HL-60 (cell line): Measurements from ENCODE around the gene HPSE.

Experiments used
- DNase-seq, 2 experiments: peaks; one replicate each; pipeline ENCODE4 v3.0.0-alpha.2; 2010 to 2020; ENCODE audit warnings: low read depth in 1 of 2, low spot score in 1 of 2
- H3K27ac ChIP-seq: fragments of 250-450 bp; sonication (Bioruptor Pico); replicated peaks from 2 replicates; pipeline ENCODE4 v1.5.1; 2020; ENCODE audit warnings: mild to moderate bottlenecking, moderate library complexity
- H3K27me3 ChIP-seq: fragments of 250-450 bp; sonication (Bioruptor Pico); 2 replicates; pipeline ENCODE4 v1.5.1; 2021; ENCODE audit warnings: mild to moderate bottlenecking, moderate library complexity; ENCODE audit not compliant: insufficient read depth, poor library complexity, severe bottlenecking
- H3K4me3 ChIP-seq: replicated peaks from 2 replicates; pipeline ENCODE4 v1.5.1; 2011; ENCODE audit warnings: mild to moderate bottlenecking, control low read depth, low read length; ENCODE audit not compliant: insufficient read depth
- CTCF ChIP-seq: IDR thresholded peaks from one replicate; pipeline ENCODE4 v1.5.1; 2011; ENCODE audit warnings: low read length, control low read depth, inconsistent platforms; ENCODE audit not compliant: insufficient read depth
- GABPA ChIP-seq: IDR thresholded peaks from 2 replicates; pipeline ENCODE4 v1.6.1; 2012; ENCODE audit warnings: low read depth
- POLR2AphosphoS5 ChIP-seq: IDR thresholded peaks from 2 replicates; pipeline ENCODE4 v1.6.1; 2012; ENCODE audit warnings: low read depth
- REST ChIP-seq: IDR thresholded peaks from 2 replicates; pipeline ENCODE4 v1.6.1; 2012; ENCODE audit warnings: low read depth; ENCODE audit not compliant: insufficient replicate concordance
- SPI1 ChIP-seq: IDR thresholded peaks from 2 replicates; pipeline ENCODE4 v1.6.1; 2012; ENCODE audit warnings: low read depth, mild to moderate bottlenecking, borderline replicate concordance
- long read RNA-seq: library from polyadenylated mRNA; unstranded; transcript quantifications from one replicate; pipeline ENCODE4 v2.0.0, GENCODE V29; 2020

HPSE gene
- long read RNA-seq = 0 reads

- TF ChIP-seq REST (no peak), POLR2AphosphoS5 (no peak), GABPA (no peak), SPI1 (peak; percentile 77), CTCF (no peak)
- H3K27ac ChIP-seq = no peak within 1 kb of the TSS
- H3K27me3 ChIP-seq = peaks cover 8% of the 10 kb centered on the region
- DNase-seq = peak; percentile 61 to 78
- peak within 1 kb of the TSS; percentile 58 for H3K4me3 ChIP-seq
Measured at GRCh38 chr4:83334425-83335241, at the start of gene HPSE. HPSE (minus strand) TSS chr4:83334848; CDS start chr4:83334782, 66 bp downstream.

- TF ChIP-seq POLR2AphosphoS5 = no peak
- TF ChIP-seq GABPA = no peak
- TF ChIP-seq CTCF = no peak
- TF ChIP-seq REST = no peak
- TF ChIP-seq SPI1 = no peak
- Histone ChIP-seq H3K27ac (no peak overlapping the region), H3K4me3 (no peak overlapping the region)
Measured at GRCh38 chr4:83382850-83383249, 48.2 kb upstream of the HPSE start.

GRCh38 chr4:83381173-83381572 lies 46.5 kb upstream of the HPSE start:
- no peaks in the 10 kb centered on the region for H3K27me3 ChIP-seq
- TF ChIP-seq CTCF (no peak), SPI1 (no peak), POLR2AphosphoS5 (no peak), REST (no peak), GABPA (no peak)
- no peak for DNase-seq
- no peak overlapping the region for H3K4me3 ChIP-seq
- no peak overlapping the region for H3K27ac ChIP-seq

More at GRCh38 chr4:83382850-83383249, 48.2 kb upstream of the HPSE start:
- no peak for DNase-seq
- no peaks in the 10 kb centered on the region for H3K27me3 ChIP-seq
